AG09309 (cell line): ENCODE measurements around the gene LBR.

ENCODE experiments used
- DNase-seq: peaks from one replicate; pipeline ENCODE4 v3.0.0-alpha.2; 2010; ENCODE audit warnings: low read depth
- H3K4me3 ChIP-seq: 2 replicates; pipeline ENCODE4 v1.5.1; 2011; ENCODE audit warnings: mild to moderate bottlenecking, low read depth, low read length, moderate library complexity; ENCODE audit not compliant: control insufficient read depth
- TF ChIP-seq, protein P1 (sequence below): IDR thresholded peaks from 2 replicates; pipeline ENCODE4 v1.5.1; 2011; ENCODE audit warnings: mild to moderate bottlenecking, low read depth, low read length, inconsistent platforms; ENCODE audit not compliant: insufficient read depth, control insufficient read depth; ENCODE audit errors: missing control alignments

The LBR gene

DNA sequence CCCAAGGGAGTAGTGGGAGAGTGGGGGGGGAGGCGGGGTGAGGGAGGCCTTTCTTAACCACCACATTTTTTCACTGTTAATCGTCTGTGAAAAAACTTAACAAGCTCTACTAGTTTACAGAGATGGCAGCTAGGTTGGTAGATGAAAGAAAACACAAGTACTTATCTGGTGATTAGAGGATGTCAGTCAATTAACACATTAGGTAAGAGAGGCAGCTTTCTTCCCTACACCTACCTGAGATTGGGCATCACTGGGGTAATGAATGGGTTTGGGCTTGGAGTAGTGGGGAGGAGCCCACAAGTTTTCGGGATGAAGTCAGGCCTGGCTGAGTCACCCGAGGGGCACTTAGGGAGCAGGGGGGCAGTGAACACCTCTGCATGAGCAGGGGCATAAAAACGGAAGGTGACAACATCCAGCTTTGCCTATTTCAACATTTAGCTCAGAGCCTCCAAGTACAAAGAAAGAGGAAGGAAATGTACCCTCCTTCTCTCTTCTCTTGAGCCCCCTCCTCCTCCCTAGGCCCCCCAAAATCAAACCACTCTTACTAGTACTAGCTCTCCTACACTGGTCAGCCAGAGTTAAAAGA lies 2.5 kb downstream of the LBR start:
- H3K4me3 ChIP-seq = no peak overlapping the region
- no peak for DNase-seq
- TF ChIP-seq, protein P1, sequence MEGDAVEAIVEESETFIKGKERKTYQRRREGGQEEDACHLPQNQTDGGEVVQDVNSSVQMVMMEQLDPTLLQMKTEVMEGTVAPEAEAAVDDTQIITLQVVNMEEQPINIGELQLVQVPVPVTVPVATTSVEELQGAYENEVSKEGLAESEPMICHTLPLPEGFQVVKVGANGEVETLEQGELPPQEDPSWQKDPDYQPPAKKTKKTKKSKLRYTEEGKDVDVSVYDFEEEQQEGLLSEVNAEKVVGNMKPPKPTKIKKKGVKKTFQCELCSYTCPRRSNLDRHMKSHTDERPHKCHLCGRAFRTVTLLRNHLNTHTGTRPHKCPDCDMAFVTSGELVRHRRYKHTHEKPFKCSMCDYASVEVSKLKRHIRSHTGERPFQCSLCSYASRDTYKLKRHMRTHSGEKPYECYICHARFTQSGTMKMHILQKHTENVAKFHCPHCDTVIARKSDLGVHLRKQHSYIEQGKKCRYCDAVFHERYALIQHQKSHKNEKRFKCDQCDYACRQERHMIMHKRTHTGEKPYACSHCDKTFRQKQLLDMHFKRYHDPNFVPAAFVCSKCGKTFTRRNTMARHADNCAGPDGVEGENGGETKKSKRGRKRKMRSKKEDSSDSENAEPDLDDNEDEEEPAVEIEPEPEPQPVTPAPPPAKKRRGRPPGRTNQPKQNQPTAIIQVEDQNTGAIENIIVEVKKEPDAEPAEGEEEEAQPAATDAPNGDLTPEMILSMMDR = no peak

DNA sequence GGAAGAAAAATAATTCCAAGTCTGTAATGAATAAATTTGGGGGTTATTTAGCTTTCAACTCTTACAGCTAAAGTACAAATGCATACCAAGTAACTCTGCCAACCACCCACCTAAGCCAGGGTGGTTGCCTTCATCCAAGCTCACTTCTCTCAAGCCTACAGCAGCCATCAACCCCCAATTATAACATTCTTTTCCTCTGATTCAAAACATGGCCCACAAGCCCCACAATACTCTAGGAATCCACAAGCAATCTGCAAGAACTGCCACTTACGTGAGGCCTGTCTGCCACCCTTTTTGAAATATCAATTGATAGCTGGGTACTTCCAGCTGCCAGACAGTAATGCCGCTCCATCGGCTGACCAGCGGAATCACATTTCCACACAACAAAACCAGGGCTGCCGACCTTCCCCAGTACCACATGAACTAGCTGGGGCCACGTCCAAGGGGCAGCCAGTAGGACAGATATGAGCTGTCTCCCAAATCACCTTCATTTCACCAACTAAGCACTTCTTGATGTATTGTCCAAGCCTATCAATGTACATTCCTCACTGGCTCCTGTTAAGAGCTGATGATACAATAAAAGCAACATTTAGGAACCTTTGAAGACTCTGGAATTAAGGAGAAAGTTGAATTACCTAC lies 3.2 kb downstream of the LBR start:
- H3K4me3 ChIP-seq = no peak overlapping the region
- DNase-seq = no peak
- TF ChIP-seq, protein P1 = no peak

DNA sequence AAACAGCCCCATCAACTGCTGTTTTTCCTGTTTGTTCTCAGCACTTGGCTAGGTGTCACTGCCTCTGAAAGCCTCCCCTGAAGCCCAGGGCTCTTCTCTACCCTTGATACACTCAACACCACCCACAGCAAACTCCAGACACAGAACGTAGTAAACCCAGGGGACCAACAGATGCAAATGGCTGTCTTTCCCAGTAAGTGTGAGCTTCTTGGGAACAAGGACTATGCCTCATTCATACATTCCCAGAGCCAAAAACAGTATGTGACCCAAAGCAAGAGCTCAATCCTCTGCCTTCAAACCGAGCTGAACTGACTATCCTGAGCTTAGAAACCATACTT lies 4.4 kb downstream of the LBR start:
- TF ChIP-seq, protein P1 = no peak
- no peak overlapping the region for H3K4me3 ChIP-seq
- no peak for DNase-seq

DNA sequence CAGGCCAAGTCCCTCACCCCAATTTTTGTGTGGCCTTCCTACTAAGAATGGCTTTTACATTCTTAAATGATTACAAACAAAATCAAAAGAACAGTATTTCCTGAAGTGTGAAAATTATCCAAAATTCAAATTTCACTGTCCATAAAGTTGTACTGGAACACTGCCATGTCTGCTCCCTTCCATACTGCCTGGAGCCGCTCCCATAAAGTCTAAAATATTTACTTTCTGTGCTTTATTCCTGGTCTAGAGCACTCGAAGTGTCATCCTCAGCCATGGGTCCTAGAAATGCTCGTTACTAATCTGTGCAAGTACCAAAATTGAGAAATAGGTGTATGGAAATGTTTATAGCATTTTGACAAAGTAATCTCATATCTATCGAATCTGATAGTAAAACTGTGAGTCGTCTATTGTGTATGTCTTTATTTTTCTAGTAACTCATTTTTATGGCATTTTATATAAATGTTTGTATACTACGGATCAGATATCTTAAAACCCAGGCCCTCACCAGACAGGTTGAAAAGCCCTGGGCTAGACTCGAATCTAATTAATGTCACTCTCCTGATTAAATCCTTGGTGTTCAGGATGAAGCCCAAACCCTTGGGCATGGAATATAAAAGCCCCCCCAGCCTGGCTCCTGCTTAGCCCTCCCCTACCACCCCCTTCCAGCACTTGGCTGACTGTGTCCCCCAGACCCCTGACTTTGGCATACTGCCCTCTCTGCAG lies 4.9 kb downstream of the LBR start:
- TF ChIP-seq, protein P1 = no peak
- no peak for DNase-seq
- H3K4me3 ChIP-seq = no peak overlapping the region

DNA sequence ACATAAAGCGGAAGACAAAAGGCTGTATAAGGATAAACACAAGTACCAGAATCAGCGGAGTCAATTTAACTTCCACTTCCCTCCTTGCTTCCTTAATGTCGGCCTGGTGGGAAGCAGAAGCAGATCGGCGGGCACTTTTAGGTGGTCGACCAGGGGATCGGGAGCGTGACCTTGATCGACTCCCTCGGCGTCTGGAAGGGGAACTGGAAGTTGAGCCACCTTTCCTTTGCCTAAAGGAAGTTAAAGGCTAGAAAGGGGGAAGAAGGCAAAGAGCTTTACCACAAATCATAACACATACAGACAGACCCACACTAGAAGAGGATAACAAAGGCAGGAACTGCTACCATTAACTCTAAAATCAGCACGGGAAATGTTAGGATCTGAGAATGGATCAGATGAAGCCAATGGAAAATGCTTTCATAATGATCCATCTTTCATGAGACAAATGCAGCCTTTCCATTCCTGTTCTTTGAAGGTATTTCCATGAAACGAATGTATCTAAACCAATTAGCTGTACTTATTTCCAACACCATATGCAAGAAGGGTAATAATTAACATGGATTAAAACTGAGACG lies 5.7 kb downstream of the LBR start:
- DNase-seq = no peak
- TF ChIP-seq, protein P1 = no peak
- no peak overlapping the region for H3K4me3 ChIP-seq

DNA sequence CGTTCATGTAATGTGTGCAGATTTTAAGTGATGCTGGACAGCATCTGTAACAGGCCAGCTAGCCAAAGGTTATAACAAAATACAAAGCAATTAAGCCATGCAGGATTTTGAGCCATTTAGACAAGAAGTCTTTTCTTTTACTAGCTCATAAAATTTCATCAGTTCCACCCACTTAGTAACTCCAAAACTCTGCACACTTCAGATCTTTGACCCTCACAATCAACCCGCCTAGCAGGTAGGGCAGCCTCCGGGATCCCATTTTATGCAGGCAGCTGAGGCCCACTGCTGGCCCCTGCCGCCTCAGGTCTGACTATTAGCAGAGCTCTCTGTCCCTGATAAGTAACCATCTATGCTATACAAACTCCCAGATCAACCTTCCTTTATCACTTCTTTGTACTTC lies 9.2 kb downstream of the LBR start:
- no peak overlapping the region for H3K4me3 ChIP-seq
- DNase-seq = no peak
- TF ChIP-seq, protein P1 = no peak
